HEK293T (cell line): ENCODE data around the gene EXOC1.

ENCODE experiments used
- ARNT ChIP-seq: fragments of 450-650 bp; IDR thresholded peaks from 2 replicates; pipeline ENCODE4 v1.6.1; 2017; ENCODE audit warnings: mild to moderate bottlenecking
- BHLHE40 ChIP-seq: fragments of 450-650 bp; IDR thresholded peaks from 2 replicates; pipeline ENCODE4 v1.6.1; 2016; ENCODE audit warnings: mild to moderate bottlenecking, moderate library complexity, borderline replicate concordance
- CTBP1 ChIP-seq: fragments of 450-650 bp; IDR thresholded peaks from 2 replicates; pipeline ENCODE4 v1.6.1; 2016; ENCODE audit warnings: borderline replicate concordance
- ELF4 ChIP-seq: fragments of 450-650 bp; IDR thresholded peaks from 2 replicates; pipeline ENCODE4 v1.6.1; 2017; ENCODE audit warnings: antibody characterized with exemption
- FOXA1 ChIP-seq: fragments of 450-650 bp; IDR thresholded peaks from 2 replicates; pipeline ENCODE4 v1.6.1; 2016; ENCODE audit warnings: mild to moderate bottlenecking
- FOXK2 ChIP-seq: fragments of 450-650 bp; IDR thresholded peaks from 2 replicates; pipeline ENCODE4 v1.6.1; 2016; ENCODE audit warnings: mild to moderate bottlenecking
- FOXM1 ChIP-seq: fragments of 450-650 bp; IDR thresholded peaks from 2 replicates; pipeline ENCODE4 v1.6.1; 2017; ENCODE audit warnings: mild to moderate bottlenecking, borderline replicate concordance
- LEF1 ChIP-seq: fragments of 450-650 bp; IDR thresholded peaks from 2 replicates; pipeline ENCODE4 v1.6.1; 2017; ENCODE audit warnings: mild to moderate bottlenecking, borderline replicate concordance
- NFRKB ChIP-seq: fragments of 450-650 bp; IDR thresholded peaks from 2 replicates; pipeline ENCODE4 v1.6.1; 2016; ENCODE audit warnings: mild to moderate bottlenecking, moderate library complexity
- SP1 ChIP-seq: fragments of 450-650 bp; IDR thresholded peaks from 2 replicates; pipeline ENCODE4 v1.6.1; 2017
- SUZ12 ChIP-seq: fragments of 450-650 bp; IDR thresholded peaks from 2 replicates; pipeline ENCODE4 v1.6.1; 2016; ENCODE audit warnings: mild to moderate bottlenecking
- TARDBP ChIP-seq: fragments of 450-650 bp; IDR thresholded peaks from 2 replicates; pipeline ENCODE4 v1.6.1; 2016

- TF ChIP-seq SP1 (no peak), FOXA1 (no peak), FOXK2 (no peak), BHLHE40 (no peak), ARNT (no peak), SUZ12 (no peak), TARDBP (no peak), CTBP1 (no peak), NFRKB (no peak), ELF4 (no peak), LEF1 (no peak), FOXM1 (no peak)
These were observed 1.6 kb upstream of the EXOC1 start for GRCh38 chr4:55851885-55852284.
